Epithelial cell of prostate (primary cell): ENCODE results near the gene CEPT1.
A peak's percentile ranks its signal among the peaks of the same experiment; 100 is the strongest.

Experiments
- DNase-seq: peaks from one replicate; pipeline ENCODE4 v3.0.0-alpha.2; 2011; ENCODE audit warnings: low read depth, low spot score
- H3K27ac ChIP-seq: fragments of 450-650 bp; 2 replicates; pipeline ENCODE4 v1.5.1; 2017; ENCODE audit warnings: mild to moderate bottlenecking

Gene CEPT1

GRCh38 chr1:111192074-111192473 is 52.1 kb downstream of the CEPT1 start:
- peak overlapping the region; percentile 70 for H3K27ac ChIP-seq
- DNase-seq = no peak

GRCh38 chr1:111192658-111193519 is 52.9 kb downstream of the CEPT1 start:
- peak overlapping the region; percentile 70 for H3K27ac ChIP-seq
- no peak for DNase-seq

DNA sequence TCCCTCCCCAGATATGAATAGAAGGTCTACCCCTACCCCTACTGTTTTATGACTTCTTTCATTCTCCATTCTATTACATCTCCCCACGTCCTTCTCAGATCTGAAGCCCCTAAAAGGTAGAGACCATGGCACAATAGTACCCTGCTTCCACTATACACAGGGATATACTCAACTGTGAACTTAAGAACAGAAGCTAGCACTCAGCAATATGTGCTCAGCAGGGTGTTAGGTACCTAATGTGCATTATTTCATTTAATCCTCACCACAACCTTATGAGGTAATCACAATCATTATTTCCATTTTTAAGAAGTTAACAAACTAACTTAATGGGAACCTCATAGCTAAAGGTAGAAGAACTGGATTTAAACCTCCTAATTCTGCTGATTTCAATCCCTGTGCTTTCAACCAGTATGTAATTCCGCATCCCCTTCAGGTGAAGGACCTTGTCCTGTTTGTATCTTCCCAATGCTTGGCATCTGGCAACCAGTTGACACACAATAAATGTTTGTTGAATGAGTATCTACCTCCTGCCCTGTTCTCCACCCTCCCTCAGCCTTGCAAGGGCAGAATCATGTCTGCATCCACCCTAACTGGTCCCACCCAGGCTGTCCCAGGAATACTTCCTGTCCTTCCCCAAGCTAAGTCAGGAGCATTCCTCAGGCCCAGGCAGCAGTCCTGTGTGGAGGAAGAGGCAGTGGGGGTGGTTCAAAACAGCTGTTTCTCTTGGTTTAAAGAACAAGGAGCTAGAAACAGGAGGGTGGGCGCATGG is 53.9 kb downstream of the CEPT1 start:
- peak overlapping the region; percentile 70 for H3K27ac ChIP-seq

GRCh38 chr1:111195002-111195684 is 55.1 kb downstream of the CEPT1 start:
- H3K27ac ChIP-seq = no peak overlapping the region
- DNase-seq = no peak

More for the DNA sequence above, 53.9 kb downstream of the CEPT1 start:
- no peak for DNase-seq

DNA sequence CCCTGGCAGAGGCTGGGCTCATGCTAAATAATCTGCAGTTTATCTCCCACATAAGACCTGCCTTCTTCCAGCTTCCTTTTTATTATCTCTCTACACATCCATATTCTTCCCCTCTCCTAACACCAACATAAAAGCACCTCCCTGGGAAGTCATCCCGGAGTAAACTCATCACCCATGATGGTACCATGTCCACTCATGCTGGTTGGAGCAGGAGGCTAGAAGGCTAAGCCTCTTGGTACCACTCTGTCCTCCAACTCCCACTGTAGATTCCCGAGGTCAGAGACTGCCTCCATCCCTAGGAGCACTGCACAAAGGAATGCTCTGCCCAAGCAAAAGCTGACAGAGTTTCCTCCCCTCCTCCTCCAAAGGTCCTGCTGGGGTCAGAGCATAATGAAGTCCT is 56.2 kb downstream of the CEPT1 start:
- no peak overlapping the region for H3K27ac ChIP-seq
- DNase-seq = no peak

DNA sequence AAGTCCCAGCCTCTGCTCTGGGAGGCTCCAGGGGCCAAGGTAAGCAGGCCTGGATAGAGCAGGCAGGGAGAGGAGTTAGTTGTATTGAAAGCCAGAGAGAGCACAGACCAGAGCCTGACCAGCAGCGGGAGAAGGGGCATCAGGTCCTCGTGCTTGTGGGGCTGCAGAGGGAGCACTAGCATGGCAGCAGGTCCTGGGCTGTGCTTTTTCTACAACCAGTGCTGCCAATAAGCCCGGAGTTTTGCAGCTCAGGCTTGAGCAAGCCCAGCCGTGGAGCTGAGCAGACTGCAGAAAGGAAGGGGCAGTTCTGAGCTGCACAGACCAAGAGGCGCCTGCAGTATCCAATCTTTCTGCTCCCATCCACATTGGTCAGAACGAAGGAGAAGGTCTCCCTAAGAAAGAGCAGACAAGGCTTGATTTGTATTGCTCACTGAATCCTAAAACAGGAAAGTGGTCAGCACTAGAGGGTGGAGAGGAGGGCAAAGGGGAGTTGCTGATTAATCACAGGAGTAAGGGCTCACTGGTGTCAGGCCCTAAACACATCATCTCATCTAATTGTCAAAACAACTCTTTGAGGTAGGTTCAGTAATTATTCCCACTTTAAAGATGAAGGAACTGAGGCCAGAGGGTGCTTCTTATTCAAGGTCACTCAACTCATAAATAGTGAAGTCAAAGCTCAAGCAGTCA is 57.7 kb downstream of the CEPT1 start:
- DNase-seq = no peak
- H3K27ac ChIP-seq = no peak overlapping the region

DNA sequence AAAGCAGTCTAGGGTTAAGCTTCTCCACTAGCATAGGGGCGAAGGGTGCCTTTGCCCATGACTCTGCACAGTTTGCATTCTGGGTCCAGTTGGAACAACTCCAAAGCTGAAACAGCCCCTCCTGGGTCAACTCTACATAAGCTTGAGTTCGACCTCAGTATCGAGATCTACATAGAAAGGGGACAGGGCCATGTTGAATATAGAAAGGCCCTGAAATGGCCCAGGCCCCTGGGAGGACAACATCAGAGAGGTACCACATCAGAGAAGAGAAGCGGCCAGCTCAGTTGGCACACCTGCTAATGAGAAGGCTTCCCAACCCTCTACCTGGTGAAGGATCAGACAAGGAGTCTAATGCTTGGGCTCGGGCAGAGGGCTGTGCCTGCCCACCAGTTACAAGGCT is 58.8 kb downstream of the CEPT1 start:
- no peak for DNase-seq
- H3K27ac ChIP-seq = no peak overlapping the region

DNA sequence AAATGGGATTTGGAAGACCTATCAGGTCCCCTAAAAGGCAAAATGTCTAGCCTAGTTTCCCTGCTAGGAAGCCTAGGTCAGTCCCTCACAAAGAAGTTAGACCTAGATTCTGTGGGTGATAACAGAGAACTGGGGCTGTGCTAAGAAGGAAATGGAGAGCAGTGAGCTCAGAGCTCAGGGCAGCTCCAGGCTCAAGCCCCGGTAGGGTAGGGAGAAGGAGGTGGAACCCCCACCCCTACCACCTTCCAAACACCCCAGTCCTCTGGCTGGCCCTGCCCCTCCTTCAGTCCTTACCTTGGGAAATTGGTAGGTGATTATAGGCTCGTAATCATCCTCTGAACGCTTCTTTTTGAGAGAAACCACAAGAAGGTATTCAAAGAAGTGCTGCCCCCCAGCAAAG is 59.3 kb downstream of the CEPT1 start:
- no peak overlapping the region for H3K27ac ChIP-seq
- no peak for DNase-seq

DNA sequence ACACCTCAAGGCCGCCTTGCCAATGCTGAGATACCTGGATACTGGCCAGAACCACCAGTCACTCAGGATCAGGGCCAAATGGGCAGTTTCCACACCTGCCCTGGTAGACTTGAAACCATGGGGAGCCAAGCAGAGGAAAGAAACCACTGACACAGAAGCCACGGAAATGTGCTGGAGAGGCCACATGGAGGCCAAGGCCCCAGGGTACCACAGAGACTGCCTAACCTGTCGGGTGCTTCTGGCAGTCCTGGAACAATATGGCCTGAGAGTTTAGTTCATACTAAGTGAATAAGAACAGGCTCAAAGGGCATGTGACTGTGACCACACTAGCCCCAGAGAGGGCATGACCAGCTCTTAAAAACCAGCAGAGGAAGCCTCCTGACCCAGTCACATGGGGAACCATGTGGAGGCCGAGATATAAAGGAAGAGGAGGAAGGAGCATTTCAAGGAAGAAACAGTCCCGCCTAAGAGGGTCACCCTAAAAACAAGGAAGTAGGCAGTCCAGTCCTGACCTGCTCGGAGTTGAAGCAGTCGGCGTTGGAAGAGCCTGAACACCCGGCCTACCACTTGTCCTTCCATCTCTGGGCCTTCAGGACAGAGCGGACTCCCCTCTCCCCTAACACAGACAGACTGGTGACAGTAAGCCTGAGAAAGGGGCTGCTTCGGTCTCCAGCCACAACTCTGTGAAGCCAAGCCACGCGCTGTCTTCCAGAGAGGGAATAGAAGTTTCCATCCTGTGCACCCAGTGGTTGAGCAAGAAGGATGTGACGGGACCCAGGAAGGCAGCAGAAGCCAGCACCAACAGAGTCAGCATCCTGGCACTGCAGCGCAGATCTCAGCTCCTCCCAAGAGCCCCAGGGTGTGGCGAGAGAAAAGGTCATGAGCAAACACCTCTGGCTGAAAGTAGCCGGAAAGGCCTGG is 60.1 kb downstream of the CEPT1 start, which contains the start of gene DENND2D:
TSS of gene DENND2D (minus strand) at position 766 of the 921 bp plus-strand sequence. CDS start at position 579, 187 bp downstream.
- peak within 1 kb of the TSS; percentile 79 for H3K27ac ChIP-seq
- no peak for DNase-seq

GRCh38 chr1:111200802-111201161 is 60.8 kb downstream of the CEPT1 start:
- peak overlapping the region; percentile 79 for H3K27ac ChIP-seq
- DNase-seq = no peak

- no peak for DNase-seq
- peak overlapping the region; percentile 79 for H3K27ac ChIP-seq
These were observed 61.5 kb downstream of the CEPT1 start for GRCh38 chr1:111201275-111202090.

- DNase-seq = no peak
- peak overlapping the region; percentile 79 for H3K27ac ChIP-seq
These were observed 62.3 kb downstream of the CEPT1 start for GRCh38 chr1:111202366-111202706.

- no peak for DNase-seq
- peak overlapping the region; percentile 79 for H3K27ac ChIP-seq
These were observed 62.9 kb downstream of the CEPT1 start for GRCh38 chr1:111202707-111203623.

DNA sequence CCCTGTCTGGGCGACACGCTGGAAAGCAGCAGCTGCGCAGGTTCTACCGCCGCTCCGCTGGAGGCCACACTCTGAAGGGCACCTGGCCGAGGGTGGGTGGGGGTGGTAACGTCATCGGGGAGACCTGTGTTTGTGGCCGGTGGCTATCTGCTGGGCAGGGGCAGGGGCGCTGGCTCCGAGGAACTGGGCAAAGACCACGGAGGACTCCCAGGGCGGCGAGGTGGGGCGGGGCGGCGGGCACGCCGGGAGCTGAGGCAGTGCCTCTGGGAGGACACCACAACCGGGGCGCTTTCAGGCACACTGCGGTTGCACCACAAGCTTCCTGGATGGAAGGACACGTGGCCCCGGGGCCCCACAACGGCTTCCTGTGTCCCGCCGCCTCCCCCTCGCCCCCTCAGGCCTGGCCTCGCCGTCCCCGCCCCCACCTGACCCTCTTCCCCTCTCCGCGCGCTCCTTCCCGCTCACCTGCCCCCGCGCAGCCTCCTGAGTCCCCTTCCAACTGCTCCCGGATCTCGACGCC is 63.7 kb downstream of the CEPT1 start:
- DNase-seq = no peak
- peak overlapping the region; percentile 79 for H3K27ac ChIP-seq

GRCh38 chr1:111204201-111204982 is 64.4 kb downstream of the CEPT1 start:
- H3K27ac ChIP-seq = peak overlapping the region; percentile 79
- DNase-seq = no peak

DNA sequence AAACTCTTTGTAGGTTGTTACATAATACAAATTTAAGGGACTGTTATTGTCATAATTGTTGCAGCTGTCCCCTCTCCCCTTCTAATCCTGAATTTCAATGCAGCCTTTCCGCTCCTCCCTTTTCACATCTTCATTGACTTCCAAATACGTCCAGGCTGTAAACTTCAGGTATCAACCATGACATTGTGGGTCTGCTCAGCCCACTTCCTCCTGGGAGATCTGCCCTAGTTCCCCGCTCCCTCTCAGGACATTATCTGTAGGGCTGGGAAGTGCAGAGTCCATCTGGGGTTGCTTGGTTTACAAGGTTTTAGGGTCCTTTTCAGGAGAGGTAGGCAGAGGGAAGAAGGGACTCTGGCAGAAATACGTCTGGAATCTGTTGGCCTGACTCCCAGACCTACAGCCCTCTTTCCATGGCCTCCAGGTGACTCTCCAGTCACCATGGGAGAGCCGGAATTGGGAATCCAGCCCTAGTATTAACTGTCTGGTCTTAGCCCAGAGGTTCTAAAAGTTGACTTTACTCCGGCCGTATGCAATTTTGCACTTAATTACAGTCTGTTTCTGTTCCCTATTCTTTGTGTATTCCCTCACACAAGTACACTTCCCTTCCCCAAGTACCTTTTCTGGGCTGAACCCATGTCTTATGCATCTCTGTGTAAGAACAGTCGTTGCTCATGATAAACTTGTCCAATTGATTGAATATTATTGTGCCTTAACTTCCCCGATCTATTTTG is 65.1 kb downstream of the CEPT1 start:
- no peak for DNase-seq
- H3K27ac ChIP-seq = peak overlapping the region; percentile 79
